GM12892 (cell line): ENCODE measurements around the gene SCAMP2.

Experiments used
- POLR2A ChIP-seq: IDR thresholded peaks from 2 replicates; pipeline ENCODE4 v1.6.1; 2011; ENCODE audit warnings: low read depth, low read length, control low read depth
- POLR2AphosphoS5 ChIP-seq: IDR thresholded peaks from 2 replicates; pipeline ENCODE4 v1.6.1; 2011; ENCODE audit warnings: low read depth, low read length, control low read depth

GRCh38 chr15:74821091-74821789 lies 51.9 kb downstream of the SCAMP2 start:
- no peak for TF ChIP-seq POLR2A
- TF ChIP-seq POLR2AphosphoS5 = no peak
